Measurements from ENCODE around the gene IFT122.

IFT122 gene

GRCh38 chr3:129556358-129556695, 116.3 kb downstream of the IFT122 start:
- no peak overlapping the region for H3K4me3 ChIP-seq (replicated peaks; ENCODE audit: low read depth, low read length)
- TF ChIP-seq CTCF (IDR thresholded peaks at IDR 0.05; ENCODE audit: low read length, missing control alignments) = no peak
- no peak for DNase-seq (ENCODE audit: low read depth)

DNA sequence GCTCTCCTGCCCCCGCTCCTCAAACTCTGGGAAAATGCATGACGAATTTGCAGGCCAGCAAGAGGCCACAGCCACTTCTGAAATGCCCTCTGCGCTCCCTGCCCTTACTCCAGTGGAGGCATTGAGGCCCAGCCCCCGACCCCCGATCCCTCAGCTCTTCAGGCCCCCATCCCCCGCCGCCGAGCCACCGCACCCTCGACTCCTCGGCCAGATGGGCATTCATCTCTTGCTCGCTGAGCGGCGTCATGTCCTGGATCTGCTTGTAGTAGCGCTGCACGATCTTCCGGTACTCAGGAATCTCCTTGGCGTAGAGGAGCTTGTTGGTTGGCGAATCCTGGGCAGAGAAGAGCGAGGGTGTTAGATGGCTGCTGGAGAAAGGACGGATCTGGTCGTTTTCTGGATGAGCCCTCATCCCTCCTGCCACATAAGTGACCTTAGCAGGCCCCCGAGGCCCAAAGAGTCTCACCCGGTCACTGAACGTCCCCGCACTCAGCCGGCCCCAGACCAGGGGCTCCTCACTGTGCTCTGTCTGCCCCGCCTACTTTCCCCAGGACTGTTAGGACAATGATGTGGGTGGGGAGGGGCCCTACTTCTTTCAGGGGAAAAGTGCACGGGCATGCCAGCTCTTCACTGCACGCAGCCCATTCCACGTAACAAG, 117.0 kb downstream of the IFT122 start:
- DNase-seq (ENCODE audit: low read depth) = no peak
- H3K4me3 ChIP-seq (replicated peaks; ENCODE audit: low read depth, low read length) = no peak overlapping the region
- TF ChIP-seq CTCF (IDR thresholded peaks at IDR 0.05; ENCODE audit: low read length, missing control alignments) = no peak

DNA sequence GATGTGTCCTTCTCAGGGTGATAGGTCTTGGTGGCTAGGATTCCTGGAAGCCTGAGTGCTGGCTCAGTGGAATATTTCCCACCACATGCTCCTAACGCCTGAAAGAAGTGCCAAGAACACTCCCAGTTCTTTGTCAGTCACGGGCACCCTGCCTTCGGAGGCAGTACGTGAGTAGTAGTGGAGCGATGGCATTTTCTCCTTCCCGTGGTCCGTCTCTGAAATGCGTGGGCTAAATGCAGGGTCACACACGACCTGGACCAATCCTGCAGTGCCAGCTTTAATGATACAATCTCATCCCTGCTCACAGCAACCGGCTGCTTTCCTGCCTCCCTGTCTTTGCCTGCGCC, 117.5 kb downstream of the IFT122 start:
- no peak for TF ChIP-seq CTCF (IDR thresholded peaks at IDR 0.05; ENCODE audit: low read length, missing control alignments)
- H3K4me3 ChIP-seq (replicated peaks; ENCODE audit: low read depth, low read length) = no peak overlapping the region
- no peak for DNase-seq (ENCODE audit: low read depth)

DNA sequence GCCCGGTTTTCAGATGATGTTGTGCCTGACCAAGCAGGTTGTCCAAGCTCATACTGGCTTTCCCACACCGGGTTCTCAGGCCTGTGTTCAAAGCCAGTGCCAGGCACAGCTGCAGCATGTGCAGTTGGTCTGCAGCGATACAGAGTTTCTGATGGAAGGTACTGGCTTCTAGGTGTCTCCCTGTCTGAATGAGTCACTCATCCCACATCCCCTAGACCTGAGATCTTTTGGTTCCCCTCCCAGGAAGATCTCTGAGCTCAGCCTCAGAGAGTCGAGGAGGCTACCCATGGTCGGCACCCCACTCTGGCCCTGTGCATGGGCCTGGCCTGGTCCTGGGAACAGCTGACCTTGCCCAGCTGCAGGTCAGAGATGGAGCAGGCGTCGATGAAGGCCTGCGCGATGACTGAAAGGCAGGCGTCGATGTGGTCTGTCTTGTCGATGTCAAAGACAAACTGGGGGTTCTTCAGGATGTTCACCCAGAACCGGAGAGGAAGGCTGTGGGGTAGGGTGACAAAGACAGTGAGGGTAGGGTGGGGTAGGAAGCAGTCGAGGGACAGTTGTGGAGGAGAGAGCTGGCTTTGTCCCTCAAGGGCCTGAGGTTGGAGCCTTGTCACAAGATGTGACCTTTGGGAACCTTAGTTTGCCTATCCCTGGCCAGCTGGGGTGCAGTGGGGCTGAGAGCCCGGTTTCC, 118.2 kb downstream of the IFT122 start:
- no peak for DNase-seq (ENCODE audit: low read depth)
- TF ChIP-seq CTCF (IDR thresholded peaks at IDR 0.05; ENCODE audit: low read length, missing control alignments) = no peak

GRCh38 chr3:129558772-129559564, 118.9 kb downstream of the IFT122 start:
- DNase-seq (ENCODE audit: low read depth) = peak; percentile 58
- no peak overlapping the region for H3K4me3 ChIP-seq (replicated peaks; ENCODE audit: low read depth, low read length)
- TF ChIP-seq CTCF (IDR thresholded peaks at IDR 0.05; ENCODE audit: low read length, missing control alignments) = no peak

More for the DNA sequence above, 118.2 kb downstream of the IFT122 start:
- H3K4me3 ChIP-seq (replicated peaks; ENCODE audit: low read depth, low read length) = no peak overlapping the region

GRCh38 chr3:129559565-129560079, 119.6 kb downstream of the IFT122 start:
- H3K4me3 ChIP-seq (replicated peaks; ENCODE audit: low read depth, low read length) = no peak overlapping the region
- DNase-seq (ENCODE audit: low read depth) = no peak
- no peak for TF ChIP-seq CTCF (IDR thresholded peaks at IDR 0.05; ENCODE audit: low read length, missing control alignments)

Measured in fibroblast of pulmonary artery (primary cell).